Measurements from ENCODE around the gene PLEK2.
"Not testable (repeated sequence)": the region's sequence is repeated elsewhere in the genome, so short reads cannot be mapped to it uniquely, and the experiment has no call there.

PLEK2 gene

DNA sequence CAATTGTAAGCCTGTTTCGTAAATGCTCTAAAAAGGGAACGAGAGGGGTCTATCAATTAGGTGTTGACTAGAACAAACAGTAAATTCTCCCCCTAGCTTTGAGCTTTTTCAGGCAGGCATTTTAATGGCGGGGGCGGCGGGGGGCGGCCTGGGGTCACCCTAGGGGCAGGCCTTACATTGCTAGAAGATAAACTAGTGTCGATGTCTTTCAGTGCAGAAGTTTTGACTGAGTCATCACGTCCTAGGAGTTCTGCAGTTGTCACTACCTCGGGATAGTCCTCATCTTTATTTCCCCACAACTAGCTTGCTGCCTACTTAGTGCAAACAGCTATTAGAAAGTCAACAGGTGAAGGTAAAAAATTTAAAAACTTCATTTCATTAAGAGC is 54.0 kb downstream of the PLEK2 start:
- DNase-seq: no peak

DNA sequence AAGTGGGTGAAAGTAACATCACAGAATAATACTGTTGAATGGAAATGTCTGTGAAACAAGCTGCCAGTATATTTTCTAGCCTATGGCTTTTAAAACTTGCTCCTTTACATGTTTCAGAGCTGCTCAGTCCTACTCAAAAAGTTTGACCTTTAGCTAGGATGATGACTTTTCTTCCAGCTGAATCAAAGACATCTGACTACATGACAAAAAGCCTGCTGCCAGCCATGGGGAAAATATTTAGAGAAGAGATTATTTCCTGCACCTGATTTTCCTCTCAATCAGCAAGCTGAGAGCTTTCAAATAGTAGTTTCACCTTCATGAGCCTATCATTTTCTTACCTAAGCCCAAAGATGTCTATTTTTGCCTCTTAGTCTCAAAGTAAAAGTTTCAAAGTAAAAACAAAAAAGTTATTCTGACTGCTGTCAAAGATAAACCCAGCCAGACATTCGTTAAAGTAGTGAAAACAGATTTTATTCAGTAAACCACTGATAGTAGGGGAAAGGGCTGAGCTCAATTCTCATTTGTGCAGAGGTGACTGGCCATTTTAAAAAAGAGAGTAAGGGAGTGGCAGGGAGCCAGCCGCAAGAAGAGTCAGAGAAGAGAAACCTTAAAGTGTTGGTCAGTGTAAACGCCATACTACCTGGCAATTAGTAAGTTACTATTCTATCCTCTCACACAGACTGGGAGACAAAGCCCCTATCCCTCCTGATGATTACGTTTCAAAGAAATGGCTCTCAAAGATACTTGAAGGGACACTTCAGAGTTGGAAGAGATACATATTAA is 54.6 kb downstream of the PLEK2 start:
- no peak for DNase-seq

DNA sequence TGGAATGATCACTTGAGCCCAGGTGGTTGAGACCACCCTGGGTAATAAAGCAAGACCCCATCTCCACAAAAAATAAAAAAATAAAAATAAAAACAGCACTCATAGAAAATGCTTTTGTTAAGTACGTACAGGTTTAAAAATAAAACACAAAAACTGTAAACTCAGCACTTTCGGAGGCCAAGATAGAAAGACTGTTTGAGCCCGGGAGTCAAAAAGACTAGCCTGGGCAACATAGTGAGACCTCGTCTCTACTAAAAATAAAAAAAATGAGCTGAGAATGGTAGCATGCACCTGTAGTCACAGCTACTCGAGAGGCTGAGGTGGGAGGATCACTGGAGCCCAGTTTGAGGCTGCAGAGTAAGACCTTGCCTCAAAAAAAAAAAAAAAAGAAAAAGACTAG is 59.9 kb downstream of the PLEK2 start:
- no peak for DNase-seq

DNA sequence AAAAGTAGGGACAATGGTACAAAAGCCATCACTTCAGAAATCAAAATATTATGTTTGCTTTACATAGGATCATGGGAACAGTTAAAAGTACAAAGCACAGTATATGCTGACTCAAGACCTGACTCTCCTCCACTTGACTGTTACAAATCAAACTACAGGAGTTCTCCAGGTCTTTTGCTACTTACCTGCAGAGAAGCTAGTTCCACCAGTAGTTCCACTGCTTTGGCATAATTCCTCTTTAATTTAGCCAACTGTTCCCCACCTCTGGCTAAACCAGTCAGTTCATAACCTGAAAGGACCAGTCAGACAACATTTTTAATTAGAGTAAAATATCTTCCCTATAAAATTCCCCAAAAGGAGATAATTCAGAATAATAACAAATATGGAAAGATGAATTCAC is 66.4 kb downstream of the PLEK2 start:
- no peak for DNase-seq

DNA sequence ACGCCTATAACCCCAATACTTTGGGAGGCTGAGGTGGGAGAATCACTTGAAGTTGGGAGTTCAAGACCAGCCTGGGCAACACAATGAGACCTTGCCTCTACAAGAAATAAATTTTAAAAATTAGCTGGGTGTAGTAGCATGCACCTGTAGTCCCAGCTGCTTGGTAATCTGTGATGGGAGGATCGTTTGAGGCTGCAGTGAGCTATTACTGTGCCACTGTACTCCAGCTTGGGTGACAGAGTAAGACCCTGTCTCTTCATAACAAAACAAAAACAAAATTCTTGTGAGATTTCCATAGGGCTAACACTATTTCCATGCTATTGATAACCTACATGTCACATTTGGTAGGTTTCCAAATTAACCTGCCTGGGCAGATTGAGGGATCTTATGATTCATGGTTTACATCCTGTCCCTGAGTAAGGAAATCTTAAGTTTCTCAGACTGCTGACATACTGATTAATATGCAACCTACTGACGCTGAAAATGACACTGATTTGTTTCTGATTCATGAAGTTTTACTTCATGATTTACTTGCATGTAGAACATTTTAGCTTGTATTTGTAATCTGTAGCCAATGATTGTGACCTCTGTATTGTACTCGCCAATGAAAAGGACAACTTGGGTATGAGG is 68.2 kb downstream of the PLEK2 start:
- no peak for DNase-seq

DNA sequence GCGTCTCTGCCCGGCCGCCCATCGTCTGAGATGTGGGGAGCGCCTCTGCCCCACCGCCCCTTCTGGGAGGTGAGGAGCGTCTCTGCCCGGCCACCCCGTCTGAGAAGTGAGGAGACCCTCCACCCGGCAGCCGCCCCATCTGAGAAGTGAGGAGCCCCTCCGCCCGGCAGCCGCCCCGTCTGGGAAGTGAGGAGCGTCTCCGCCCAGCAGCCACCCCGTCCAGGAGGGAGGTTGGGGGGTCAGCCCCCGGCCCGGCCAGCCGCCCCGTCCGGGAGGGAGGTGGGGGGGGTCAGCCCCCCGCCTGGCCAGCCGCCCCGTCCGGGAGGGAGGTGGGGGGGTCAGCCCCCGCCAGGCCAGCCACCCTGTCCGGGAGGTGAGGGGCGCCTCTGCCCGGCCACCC is 70.7 kb downstream of the PLEK2 start:
- DNase-seq: not testable (repeated sequence)
